Left renal pelvis (tissue), 4 donors: ENCODE data around the gene GTF3C1. TPM values are rescaled to one million over a fixed set of nuclear protein-coding genes. Genes with fewer than 3 reads are reported as not detected.
A peak's percentile ranks its signal among the peaks of the same experiment; 100 is the strongest.

Experiments
- DNase-seq, 4 donors: peaks; one replicate each; pipeline ENCODE4 v3.0.0-alpha.2; 2013; ENCODE audit warnings: low read depth in 4 of 4, low spot score in 3 of 4
- polyA plus RNA-seq, 4 donors: library from polyadenylated mRNA; unstranded; fragments of 120-200 nt; gene quantifications; one replicate each; pipeline ENCODE4 v1.2.1, GENCODE V29; 2013; ENCODE audit not compliant: insufficient read length in 4 of 4

Gene GTF3C1
- polyA plus RNA-seq, 4 donors, result 70.9 to 97.3 (median 82.7) TPM

DNA sequence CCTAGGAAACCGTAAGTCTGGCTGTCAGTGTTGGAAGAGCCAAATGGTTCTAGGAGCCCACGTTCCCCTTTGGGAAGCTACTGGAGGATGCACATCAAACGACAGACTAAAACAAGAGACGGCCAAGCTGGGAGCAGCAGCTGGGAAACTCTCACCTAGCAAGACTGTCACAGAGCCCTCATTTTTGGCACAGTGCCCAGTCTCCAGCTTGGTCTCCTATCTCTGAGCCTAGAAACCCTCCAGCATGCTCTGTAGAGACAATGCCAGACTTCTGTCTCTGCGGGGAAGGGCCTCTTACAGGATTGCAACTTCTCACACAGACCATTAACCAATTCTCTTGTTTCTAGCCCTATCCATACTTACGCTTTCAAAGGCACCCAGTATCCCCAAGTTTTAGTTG lies 23.5 kb downstream of the GTF3C1 start:
- DNase-seq, result no peak

DNA sequence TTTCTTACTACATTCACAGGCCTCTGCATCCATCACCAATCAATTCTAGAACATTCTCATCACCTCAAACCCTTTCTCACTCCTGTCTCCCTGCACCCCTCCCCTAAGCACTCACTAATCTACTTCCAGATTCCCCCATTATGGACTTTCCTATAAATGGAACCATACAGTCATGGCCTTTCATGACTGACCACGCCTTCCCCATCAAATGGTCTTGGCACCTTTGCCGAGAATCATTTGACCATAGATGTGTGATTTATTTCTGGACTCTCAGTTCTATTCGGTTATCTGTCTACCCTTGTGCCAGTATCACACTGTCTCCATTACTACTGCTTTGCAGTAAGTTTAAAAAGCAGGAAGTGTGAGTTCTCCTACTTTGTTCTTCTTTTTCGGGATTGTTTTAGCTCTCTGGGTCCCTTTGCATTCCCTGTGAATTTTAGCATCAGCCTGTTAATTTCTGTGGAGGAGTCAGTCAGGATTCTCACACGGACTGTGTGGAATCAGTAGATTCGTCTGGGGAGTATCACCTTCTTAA lies 27.5 kb downstream of the GTF3C1 start:
- DNase-seq, result no peak

GRCh38 chr16:27520982-27521673 lies 28.6 kb downstream of the GTF3C1 start:
- DNase-seq, result no peak

DNA sequence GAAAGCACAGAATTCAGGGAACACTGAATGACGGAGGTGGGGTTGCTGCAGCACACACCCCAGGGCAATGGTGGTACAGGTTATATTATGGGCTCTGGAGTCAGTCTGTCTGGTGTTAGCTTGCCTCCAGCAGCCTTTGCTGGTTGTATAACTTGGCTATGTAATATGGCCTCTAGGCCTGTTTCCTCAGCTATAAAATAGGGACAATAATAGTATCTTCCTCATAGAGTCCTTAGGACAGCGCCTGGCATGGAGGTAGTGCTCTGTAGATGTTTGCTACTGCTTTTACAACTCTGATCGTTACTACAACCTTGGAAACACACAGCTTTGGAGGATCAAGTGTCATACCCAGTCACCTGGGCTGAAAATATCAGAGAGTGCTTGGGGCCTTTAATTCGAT lies 31.5 kb downstream of the GTF3C1 start:
- no peak for DNase-seq

- DNase-seq, result no peak
Observed at GRCh38 chr16:27517664-27518063, 32.0 kb downstream of the GTF3C1 start.

DNA sequence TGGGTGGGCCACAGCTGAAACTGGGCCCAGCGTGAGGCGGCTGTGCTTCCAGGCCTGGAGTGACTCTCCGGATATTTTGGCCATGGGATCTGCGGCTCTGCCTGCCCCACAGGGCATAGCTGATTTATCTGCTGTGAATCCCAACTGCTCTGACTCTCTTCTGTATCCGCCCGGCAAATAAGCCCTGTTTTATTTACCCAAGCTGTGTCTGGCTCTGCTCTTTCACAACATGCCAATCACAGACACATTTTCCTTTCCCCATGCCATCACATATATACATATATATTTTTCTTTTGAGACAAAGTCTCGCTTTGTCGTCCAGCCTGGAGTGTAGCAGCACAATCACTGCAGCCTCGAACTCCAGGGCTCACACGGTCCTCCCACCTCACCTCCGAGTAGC lies 33.3 kb downstream of the GTF3C1 start:
- DNase-seq, result no peak

DNA sequence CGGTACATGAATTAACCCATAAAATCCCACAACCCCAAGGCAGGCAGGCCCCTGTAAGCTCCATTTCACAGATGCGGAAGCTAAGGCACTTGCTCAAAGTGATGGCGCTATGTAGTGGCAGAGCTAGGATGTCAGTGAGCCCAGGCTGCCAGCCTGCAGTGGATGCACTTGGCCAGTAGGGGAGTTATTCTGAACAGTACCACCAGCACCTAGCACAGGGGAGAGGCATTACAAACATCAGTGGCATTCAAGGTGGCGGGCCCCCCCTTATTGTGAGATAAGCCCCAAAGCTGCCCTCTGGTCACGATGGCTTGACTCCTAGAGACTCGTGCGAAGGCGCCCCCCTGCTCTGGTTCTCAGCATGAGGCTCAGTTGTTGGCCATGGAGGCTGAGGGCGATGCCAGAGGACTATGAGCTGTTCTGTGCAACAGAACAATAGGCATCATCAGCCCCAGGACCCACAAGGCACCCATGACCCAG lies 33.8 kb downstream of the GTF3C1 start:
- DNase-seq, result no peak

DNA sequence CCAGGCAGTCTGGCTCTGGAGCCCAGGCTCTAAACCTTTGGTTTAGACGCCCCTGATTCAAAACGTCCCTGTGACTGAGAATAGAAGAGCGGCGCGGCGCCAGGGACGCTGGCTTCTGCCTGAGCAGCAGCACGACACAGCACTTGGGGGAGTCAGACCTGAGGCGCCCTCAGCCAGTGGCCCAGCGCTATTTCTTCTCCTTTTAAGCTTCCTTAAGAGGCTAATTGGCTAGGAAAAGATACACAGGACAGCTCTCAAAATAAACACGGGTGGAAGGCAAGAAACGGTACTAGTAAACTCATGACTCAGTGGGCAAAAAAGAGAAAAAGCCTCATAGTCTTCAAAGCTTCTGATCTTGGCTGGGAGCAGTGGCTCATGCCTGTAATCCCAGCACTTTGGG lies 34.9 kb downstream of the GTF3C1 start:
- no peak for DNase-seq

- peak; percentile 33 to 64 (median 50) for DNase-seq
Observed at GRCh38 chr16:27511657-27512448, 37.9 kb downstream of the GTF3C1 start.

- DNase-seq, result peak in 2 of 4 donors; percentile 46 to 60
Observed at GRCh38 chr16:27508476-27508875, 41.2 kb downstream of the GTF3C1 start.

GRCh38 chr16:27506771-27507170 lies 42.9 kb downstream of the GTF3C1 start:
- DNase-seq, result no peak

- no peak for DNase-seq
Observed at GRCh38 chr16:27505297-27506236, 44.1 kb downstream of the GTF3C1 start.

- no peak for DNase-seq
Observed at GRCh38 chr16:27503662-27504061, 46.1 kb downstream of the GTF3C1 start.

DNA sequence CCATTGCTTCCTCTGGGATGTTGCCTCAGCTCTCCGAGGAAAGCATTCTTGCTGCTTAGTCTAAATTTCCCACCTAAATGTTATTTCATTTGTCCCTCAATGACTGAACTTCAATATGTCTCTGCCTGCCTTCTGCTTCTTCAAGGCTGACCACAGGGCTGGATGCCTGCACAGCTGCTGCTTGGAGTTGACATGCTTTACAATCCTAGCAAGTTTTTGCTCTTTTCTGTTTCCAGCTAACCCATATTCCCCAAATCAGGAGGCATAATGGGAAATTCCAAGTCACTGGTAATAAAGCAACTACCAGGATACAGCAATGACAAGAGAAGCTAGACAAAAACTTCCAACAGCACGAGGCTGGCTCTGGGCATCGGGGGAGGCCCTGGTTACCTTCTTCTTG lies 48.9 kb downstream of the GTF3C1 start:
- DNase-seq, result no peak

DNA sequence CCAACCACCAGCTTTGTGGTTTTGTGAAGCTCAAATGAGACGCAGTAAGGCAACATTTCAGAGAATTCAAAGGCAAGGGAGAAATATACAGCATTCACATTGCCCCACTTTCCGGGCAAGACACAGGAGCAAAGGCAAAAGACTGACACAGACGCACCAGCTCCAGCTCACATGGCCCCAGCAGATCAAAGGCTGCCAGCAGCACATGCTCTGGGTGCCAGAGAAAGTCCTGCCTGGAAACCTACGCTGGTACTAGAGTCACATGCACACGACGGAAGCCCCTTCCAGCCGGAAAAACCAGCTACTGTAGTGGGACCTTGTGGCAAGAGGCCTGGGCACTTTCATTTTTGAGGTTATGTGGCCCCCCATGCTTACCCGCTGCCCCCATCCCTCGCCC lies 50.1 kb downstream of the GTF3C1 start:
- no peak for DNase-seq

- DNase-seq, result no peak
Observed at GRCh38 chr16:27498916-27499658, 50.6 kb downstream of the GTF3C1 start.

DNA sequence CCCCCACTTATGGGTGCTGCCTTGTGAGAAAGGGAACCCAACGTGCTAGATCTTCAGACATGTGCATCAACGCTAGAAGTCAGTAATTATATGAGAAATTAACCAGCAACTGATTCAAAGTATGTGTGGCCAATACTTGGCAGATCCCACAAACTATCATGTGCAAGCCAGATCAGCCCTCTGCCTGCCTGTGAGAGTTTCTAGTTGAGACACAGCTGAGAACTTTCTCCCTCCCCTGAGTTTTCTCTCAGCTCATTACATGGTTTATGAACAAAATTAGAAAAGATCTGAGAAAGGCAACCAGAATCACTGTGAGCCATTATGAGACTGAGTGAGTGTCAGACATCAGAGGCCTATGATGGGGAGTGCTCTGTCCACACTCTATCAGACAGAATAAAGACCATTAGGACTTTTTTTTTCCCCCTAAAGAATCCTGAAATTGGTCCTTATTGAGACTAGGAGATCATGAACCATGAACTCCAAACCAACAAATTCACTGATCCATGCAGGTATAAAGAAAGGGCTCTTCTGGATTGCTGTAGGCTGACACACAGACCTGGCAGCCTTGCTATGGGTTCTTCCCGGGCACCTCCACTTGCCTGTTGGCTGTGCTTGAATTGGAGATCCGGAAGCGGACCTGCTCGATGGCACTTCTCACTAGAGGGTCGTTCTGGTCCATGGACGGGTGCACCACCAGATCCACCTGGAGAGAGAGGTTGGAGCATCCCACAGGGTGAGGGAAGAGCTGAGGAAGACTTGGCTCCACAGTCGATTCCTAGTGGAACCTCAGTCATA lies 51.5 kb downstream of the GTF3C1 start:
- no peak for DNase-seq

- DNase-seq, result no peak
Observed at GRCh38 chr16:27495191-27495590, 54.5 kb downstream of the GTF3C1 start.

GRCh38 chr16:27492588-27492979 lies 57.1 kb downstream of the GTF3C1 start:
- DNase-seq, result no peak
